HG03175 (cell line): ENCODE data around the gene EGFR.
A peak's percentile ranks its signal among the peaks of the same experiment; 100 is the strongest.

Experiments
- ATAC-seq: cut with Tn5 transposase; IDR thresholded peaks from one replicate; pipeline ENCODE4 v1.9.1; 2021; ENCODE audit warnings: mild to moderate bottlenecking, moderate library complexity; ENCODE audit not compliant: unreplicated experiment

EGFR gene

DNA sequence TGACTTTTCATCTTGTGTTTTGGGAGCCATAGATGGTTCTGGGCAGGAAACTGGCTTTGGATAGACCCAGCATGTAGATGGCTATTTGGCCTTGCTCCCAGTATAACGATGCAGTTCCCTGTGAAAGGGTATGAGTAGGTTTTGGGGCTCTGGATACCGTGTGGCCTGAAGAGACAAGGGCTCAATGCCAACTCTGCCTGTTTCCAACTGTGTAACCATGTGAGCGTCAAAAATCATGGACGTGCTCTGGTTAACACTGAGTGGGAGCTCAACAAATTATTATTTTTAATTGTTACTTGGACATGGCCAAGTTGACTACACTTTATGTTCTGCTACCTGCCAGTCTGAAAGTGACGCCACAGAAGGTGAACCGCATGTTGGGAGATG lies 41.8 kb downstream of the EGFR start:
- ATAC-seq, result no peak

DNA sequence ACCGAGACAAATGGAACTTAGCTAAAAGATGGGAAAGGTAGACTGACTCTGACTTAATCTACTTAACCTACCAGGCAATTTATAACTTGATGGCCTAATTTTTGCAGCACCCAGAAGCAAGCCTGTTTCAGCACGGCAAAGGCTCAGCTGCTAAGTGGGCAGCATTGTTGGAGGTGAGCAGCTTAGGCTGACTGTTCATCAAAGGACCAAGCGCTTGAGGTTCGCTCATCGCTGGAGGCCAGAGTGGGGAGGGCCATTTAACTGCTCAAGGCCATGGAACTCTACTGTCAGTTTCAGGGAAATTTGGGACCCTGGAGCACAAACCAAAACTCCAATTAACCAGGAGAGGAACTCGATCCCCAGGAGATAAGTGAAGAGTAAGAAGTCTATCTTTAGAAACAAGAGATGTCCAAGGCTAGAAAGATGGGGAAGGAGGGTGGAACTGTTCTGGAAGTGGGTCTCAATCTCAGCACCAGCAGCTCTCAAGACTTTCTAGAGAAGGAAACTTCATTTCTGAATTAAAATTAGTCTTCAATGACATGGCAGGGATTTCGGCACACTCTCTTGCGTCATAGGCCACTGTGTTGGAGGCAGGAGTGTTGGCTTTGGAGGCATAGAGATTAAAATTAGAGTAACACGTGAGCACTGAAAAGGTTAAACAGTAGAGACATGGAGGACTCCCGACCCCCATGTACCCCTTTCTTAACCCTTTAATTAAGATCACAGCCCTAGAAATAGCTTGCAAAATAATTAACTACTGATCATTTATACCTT lies 43.1 kb downstream of the EGFR start:
- ATAC-seq, result no peak

DNA sequence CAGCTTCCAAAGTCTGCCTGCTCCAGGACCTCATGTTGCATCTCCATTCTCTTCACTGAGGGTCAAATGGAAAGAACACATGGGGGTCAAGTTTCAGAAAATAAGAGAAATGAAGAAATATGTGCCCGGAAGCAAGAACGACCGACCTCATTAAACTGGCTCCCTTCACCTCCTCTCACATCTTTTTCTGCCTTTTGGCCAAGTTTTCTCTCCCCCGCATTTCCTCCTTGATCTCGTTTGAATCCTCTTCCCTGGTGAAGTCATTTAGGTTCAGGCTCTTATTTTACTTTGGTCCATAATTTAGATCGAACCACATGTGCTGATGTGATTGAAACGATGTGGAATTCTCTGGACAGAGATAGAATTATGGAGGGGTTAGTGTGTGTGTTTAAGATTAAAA lies 44.2 kb downstream of the EGFR start:
- ATAC-seq, result no peak

DNA sequence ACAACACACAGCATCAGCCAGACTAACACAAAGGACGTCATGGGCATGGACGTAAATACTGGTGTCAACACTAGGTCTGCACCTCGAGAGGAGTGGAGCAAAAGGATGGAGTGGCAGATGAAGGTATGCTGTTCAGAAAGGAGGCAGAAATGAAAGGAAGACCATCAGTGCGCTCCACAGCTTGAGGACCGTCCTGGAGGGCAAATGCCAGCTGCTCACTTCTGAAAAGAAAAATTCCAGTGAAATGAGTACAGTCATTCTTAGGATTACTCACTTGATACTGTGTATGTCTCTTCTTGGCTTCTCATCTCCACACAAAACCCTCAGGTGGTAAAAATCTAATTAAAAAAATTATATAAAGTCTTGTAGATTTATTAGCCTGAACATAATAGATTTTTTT lies 44.8 kb downstream of the EGFR start:
- ATAC-seq, result no peak

DNA sequence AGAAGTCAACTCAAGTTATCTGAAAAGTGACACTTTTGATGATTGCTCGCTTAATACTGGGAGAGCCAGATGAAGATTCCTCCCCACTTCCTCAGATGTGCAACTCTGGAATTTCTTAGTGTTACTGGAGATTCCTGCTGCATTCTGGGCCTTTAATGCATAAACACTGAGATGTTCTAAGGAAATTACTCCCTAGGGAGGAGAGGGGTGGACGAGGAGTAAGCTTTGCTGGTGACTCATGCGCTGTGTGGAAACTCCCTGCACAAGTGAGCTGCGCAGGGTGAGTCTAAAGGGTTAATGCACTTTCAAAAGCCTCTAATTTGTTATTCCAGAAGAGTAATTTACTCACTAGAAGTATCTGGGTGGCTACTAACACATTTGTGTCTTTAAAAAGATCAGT lies 46.3 kb downstream of the EGFR start:
- peak; percentile 44 for ATAC-seq

DNA sequence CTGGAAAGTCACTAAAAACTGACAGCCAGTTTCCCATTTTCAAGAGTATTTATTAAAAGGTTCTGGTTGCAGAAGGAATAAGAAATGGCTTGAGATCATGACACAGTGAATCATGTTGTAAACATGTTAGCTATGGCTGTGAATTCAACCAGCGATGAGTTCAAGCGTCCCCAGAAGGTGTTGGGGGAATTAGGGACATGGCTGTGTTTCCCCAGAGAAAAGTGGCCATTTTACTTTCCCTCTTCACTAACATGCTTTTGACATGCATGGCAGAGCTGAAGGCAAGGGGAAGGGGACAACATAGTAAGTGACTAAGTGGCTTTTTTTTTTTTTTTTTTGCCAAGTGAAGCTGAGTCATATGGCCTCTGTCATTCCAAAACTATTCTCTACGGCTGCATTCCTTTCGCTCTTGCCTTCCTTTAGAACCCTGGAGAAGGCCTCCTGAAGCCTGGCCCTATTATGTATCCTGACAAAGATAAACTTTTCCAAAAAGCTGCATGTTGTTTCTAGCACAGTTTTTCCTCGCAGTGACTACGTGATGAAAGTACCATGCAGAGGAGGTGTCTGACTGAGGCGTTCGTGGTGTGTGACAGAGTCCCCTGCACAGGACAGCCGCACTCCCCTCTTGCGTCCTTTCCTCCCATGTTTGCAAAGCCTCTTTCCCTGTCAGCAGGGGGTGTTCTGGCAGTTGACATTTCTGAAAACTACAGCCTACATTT lies 46.9 kb downstream of the EGFR start:
- ATAC-seq, result no peak

DNA sequence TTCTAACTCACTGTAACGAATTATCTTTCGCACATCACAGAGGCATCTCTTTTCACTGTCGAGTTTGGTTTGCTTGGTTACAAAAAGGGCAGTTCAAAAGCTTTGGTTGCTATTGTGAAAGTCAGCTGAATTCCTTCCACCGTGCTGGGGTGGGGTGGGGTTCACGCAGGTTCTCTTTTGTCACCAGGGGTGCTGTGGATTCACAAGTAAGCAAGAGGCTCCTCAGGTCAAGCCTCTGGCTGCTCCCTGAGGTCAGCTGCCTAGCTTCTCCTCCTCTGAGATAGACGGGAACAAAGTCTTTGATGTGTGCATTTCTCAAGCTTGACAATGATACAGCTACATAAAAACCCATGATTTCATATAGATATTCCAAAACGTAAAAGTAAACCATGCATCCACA lies 47.7 kb downstream of the EGFR start:
- no peak for ATAC-seq

DNA sequence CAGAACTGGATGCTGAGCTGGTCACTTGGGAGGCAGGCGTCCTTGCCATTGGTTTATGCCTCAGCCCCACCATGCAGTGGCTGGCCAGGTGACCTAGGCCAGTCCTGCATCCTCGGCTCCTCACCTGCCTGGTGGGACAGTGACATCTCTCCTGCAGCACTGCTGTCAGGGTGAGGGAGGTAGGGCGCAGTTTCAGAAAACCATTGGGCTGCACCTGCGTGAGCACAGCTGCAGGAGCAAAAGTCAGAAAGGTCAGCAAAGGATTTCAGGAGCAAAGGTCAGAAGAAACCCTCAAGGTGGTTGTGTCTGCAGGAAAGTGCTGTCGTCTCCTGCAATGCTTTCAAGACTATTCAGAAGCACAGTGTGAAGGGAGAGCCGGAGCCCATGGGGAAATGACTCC lies 48.1 kb downstream of the EGFR start:
- ATAC-seq, result no peak

DNA sequence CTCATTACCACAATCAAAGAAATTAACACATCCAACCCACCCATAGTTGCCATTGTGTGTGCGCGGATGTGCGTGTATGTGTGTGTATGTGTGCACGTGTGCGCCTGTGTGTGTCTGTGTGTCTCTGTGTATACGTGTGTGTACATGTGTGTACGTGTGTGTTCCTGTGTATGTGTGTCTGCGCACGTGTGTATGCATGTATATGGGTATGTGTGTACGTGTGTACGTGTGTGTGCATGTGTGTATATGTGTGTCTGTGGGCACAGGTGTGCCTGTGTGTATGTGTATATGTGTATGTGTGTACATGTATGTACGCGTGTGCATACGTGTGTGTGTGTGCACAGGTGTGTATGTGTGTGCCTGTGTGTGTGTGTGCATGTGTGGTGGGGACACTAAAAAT lies 48.9 kb downstream of the EGFR start:
- ATAC-seq, result no peak

DNA sequence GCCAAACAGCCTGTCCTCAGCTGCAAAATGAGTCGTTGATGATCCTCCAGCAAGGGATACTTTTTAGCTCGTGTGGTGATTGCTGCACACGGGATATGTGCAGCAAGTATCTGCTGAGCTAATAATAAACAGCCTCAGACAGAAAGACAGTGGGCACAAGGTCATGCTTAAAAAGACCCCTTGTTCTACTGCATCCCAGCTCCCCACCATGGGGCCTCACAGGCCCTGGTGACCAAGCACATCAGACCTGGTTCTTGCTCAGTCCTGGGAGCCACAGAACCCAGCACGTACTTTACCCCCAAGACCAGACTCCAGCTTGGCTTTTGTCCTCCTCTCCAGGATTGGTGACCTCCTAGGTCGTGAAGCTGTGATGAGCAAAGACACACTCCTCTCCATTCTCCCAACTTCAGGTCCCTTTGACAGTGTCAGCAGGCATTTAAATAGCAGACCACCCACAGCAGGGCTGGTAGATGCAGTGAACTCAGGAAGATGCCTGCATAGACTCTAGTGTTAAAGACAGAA lies 50.5 kb downstream of the EGFR start:
- ATAC-seq, result no peak

DNA sequence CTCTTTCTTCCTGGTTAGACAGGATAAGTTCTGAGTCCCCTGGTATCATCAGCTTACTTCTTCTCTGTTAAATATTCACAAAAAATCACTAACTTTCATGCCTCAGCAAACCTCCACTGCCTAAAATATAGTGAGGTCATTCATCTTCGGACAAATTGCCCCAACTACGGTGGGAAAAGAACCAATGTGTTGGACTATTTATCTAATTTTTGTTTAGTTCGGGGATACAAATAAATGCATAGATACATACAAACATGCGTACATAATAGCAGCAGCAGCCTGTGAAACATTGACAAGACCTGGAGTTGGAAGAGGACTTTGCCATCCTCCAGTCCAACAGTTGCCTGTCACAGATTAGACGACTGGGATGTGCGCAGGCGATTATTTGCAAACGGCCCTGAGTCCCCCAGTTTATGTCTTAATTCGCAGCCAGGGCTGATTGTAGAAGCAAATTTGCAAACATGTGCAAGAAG lies 51.5 kb downstream of the EGFR start:
- ATAC-seq, result no peak

DNA sequence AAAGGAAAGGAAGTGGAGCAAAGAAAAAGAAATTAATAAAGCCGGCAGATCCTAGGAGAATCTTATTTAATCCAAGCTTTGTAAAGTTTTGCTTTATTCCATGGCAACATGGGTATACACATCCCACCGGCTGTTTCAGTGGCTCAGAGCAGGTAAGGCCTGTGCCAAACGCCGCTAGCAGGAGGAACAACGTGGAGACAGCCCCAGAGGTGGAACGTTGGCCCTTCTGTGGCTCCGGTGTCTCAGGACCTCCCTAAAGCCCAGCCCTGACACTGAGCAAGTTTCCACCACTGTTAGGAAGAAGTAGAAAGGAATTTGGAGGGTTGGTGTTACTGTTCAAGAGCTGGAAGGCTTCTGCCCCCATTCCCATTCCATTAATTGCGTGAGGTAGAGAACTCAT lies 52.0 kb downstream of the EGFR start:
- no peak for ATAC-seq

DNA sequence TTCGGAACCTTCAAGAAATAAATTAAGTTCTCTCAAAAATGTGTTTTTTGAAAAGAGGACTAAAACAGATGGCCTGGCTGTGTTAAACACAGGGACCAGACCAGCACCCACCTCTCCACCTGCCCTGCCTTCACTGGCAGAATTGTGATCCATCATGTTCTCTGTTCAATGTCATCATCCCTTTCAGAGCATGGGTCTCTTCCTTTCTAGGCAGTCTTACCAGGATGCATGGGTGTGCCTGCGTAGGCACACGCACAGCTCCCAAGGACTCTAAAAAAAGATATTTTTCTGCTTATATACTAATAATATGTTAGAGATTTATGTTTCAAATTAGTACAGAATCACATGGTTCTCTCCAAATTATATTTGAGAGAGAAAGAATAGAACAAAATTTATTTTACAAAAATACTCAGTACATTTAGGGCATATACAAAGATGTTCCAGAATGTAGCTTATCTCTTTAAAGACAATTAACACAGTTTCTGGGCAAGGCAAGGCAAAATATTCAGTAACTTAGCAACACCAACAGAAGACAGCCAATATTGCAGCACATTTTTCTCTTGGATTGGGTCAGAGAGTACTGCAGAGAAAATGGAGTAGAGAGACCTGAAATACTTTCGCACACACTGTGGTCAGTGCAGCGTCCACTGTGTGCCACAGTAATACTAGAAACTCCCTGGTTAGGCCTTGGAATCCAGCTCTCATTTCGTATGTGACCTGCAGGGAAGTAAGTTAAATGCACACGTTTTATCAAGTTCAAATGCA lies 52.8 kb downstream of the EGFR start:
- no peak for ATAC-seq

DNA sequence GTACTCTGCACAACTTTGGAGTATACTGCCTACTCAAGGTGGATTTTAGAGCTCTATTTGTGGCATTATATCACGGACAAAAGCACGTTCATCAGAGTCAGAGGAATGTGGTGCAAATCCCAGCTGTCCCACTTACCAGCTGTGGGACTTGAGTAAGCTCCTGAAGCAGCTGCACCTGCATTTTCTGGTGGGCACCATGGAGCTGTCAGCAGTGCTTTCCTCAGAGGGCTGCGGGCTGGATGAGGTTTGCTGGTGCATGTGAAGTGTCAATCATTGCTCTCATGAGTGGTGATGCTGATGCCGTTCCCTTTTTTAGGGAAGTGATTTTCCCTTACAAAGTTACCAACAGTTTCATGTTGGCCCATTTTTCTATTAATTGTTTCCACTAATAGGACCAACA lies 53.4 kb downstream of the EGFR start:
- no peak for ATAC-seq

DNA sequence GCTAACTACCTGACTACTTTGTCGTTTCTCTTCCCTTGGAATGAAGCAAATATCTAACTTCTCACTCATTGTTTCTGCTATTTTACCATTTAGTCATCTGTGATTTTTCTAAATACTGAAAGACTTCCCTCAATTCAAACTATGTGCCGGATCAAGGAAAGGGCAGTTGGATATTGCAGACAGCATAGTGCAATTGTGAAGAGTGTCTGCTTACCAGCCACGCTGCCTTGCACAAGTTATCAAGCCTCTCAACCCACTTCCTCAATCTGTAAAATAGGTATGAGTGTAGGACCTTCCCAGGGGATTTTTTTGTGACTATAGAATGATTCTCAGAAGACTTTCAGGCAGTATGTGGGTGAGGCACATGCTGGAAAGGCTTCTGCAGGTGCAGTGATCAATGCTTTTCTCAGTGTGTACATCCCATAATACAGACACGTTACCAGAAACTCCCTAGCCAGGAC lies 54.3 kb downstream of the EGFR start:
- peak; percentile 52 for ATAC-seq

DNA sequence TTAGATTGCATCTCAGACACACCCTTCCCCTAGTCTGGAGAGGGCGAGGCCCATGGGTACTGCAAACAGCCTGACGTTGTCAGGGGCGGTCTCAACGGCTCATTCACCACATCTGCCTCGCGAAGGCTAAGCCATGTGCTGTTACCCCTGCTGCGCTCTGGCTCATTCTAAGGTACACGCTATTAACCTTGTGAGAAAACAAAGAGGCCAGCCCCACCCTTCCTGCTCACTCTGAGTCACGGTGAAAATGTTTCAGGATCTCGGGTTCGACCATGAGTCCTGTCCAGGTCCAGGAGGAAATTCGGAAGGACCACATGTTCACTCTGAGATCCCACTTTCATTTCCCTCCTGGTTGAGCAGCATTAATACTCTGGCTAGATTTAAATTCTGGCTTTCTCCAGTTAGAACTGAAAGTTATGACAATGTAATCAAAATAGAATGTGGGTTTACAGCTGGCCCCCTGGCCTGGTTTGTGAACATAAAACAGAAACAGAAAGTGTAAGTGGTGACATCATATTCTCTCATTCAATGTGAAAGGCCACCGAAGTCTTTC lies 55.2 kb downstream of the EGFR start:
- peak; percentile 88 for ATAC-seq

DNA sequence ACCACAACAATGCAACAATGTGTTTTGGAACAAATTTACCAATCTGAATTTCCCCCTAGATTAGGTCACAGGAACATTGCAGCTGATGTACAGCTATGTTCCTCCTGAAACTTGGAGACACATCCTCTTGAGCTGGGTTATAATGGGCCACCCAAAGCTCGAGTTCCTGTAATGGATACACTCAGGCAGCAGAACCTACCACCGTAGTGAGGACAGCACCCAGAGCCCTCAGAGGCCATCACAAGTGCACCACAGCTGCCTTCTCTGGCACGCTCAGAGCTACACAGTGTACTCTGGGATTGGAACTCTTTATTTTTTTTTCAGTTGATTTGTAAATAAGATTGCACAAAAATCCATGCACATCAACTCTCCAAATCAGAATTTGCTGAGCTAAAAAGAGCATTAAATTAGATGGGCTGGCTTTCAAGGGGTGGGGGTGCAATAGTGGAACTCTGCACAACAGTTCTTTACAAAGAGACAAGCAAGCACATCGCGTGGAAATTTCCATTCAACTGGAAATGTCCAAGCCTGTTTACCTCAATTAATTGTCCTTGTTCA lies 56.7 kb downstream of the EGFR start:
- no peak for ATAC-seq

DNA sequence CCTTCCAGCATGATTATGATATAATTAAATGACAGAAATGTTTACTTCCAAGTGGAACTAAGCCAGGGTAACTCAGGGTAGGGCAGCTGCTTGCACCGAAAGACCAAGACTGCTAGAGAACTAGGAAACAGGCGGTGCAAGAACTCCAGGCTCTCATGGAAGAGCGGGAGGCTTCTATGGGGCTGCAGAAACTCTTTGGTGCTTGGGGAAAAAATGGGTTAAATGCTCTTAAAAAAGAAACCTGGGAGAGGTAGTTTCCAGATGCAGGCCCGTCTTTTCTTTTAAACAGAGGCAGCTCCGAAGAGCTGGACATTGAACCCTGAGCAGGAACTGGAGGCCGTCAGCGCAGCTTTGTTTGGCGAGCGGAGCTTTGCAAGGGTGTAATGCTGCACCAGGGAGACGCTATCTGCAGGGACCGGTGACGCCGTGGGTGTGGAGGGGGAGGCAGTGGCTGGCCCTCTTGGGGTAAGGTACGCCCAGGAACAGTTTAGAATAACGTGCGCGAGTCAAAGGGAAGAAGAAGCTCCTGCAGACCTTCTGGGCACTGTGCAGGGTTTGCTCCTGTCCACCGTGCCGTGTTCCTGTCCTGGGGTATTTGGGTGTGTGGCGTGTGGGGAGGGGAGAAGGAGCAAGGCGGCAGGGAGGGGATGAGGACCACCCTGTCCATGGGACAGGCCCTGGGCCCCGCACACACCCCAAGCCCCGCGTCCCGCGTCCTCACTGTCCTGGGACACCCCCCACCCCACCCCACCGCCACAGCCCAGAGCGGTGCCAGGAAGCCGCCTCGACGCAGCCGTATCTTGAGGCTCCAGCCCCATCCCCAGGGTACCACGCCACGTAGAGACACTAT lies 59.0 kb downstream of the EGFR start:
- no peak for ATAC-seq

DNA sequence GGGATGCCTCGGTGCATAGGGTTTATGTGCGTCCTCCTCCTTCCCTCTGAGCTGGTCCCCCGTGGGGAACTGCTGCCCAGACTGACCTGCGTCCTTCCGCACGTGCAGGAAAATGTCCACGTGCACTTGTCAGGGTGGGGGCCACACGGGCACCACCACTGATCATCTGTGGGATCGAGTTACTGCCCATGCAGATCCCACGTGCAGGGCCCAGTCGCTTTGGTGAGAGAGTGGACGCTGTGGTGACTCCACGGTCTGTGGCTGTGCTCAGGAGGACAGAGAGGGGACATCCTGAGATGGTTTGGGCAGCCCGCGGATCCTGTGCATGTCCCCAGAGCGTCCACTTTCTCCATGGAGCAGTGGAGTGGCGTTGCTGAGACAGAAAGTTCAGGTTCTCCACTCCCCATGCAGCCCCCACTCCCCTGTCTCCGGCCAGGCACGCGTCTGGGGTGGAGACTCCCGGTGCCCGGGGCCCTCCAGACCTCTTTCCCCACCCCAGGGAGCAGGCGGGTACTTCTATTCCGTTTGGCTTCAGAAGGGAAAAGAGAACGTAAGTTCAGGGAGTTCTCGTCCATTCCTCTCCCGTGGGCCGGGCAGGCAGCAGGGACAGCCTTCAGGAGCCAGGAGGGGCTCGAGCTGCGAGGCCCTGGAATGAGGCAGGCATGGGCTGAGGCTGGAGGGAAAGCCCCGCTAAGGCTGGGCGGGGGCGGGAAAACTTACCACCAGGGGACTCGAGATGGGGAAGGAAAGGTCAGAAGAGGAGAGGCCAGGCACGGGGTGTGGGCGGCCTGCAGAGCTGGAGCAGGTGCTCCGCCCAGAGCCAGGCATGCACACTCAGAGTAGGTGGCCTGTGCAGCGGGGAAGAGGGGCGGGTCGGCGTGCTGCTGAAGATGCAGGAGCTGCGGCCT lies 59.9 kb downstream of the EGFR start:
- ATAC-seq, result no peak
